Activated B cell treated with CpG ODN at 0.5 μM for 24 hours (primary cell): Measurements from ENCODE around the gene GPR137B. TPM values are rescaled to one million over a fixed set of nuclear protein-coding genes. Genes with fewer than 3 reads are reported as not detected.

Source experiments
- ATAC-seq: fragments of 200-7000 bp; cut with Tn5 transposase; one replicate; pipeline ENCODE4 v1.10.0; 2021; ENCODE audit warnings: low read depth, mild to moderate bottlenecking, moderate library complexity
- CTCF ChIA-PET: fragments of 350-600 bp; sonication (Branson Sonifier 250); formaldehyde crosslinking; loops from one replicate; lab custom pipeline; 2021; ENCODE audit warnings: antibody characterized with exemption; lab: Charles Lee
- POLR2A ChIA-PET: fragments of 350-600 bp; sonication (Branson Sonifier 250); formaldehyde crosslinking; loops from one replicate; lab custom pipeline; 2021; ENCODE audit warnings: antibody characterized with exemption; lab: Charles Lee
- DNase-seq: peaks from one replicate; pipeline ENCODE4 v3.0.0; 2022
- H3K27ac Mint-ChIP-seq: one replicate; pipeline ENCODE4 v1.8.0; 2020; ENCODE audit warnings: mixed read lengths
- H3K27me3 Mint-ChIP-seq: one replicate; pipeline ENCODE4 v1.8.0; 2021; ENCODE audit warnings: mixed read lengths
- H3K36me3 Mint-ChIP-seq: one replicate; pipeline ENCODE4 v1.8.0; 2021; ENCODE audit warnings: low read depth, mixed read lengths
- H3K4me1 Mint-ChIP-seq: one replicate; pipeline ENCODE4 v1.8.0; 2021; ENCODE audit warnings: mixed read lengths
- H3K4me3 Mint-ChIP-seq: one replicate; pipeline ENCODE4 v1.8.0; 2020; ENCODE audit warnings: mild to moderate bottlenecking, mixed read lengths
- H3K9me3 Mint-ChIP-seq: one replicate; pipeline ENCODE4 v1.8.0; 2020; ENCODE audit warnings: mixed read lengths
- CTCF ChIP-seq: fragments of 200-600 bp; IDR thresholded peaks from one replicate; pipeline ENCODE4 v1.8.0; 2022; ENCODE audit warnings: antibody characterized with exemption, mild to moderate bottlenecking
- intact Hi-C: fragments of 100-400 bp; cut with micrococcal nuclease; formaldehyde crosslinking; loops from one replicate; pipeline ENCODE4 v1.15.1; 2024
- total RNA-seq: library from RNA; stranded (reverse); gene quantifications from 2 replicates; pipeline ENCODE4 v1.2.3, GENCODE V29; 2022

The GPR137B gene
- total RNA-seq, 1 donor from 2014 or later: 11.8 TPM

- DNase-seq (no peak), ATAC-seq (no peak)
- intact Hi-C loops: no loop called here
- CTCF ChIA-PET: no interaction called here
- no peak for TF ChIP-seq CTCF
- POLR2A ChIA-PET: no interaction called here
- Mint-ChIP-seq H3K4me1 (peaks cover 6% of the 10 kb centered on the region), H3K4me3 (no peak overlapping the region), H3K9me3 (no peaks in the 10 kb centered on the region), H3K36me3 (no peaks in the 10 kb centered on the region), H3K27me3 (peaks cover 36% of the 10 kb centered on the region), H3K27ac (no peak overlapping the region)
Measured at GRCh38 chr1:236131916-236132315, 10.4 kb upstream of the GPR137B start.

- ATAC-seq (no peak), DNase-seq (no peak)
- ChIA-PET POLR2A (no interaction called here), CTCF (interaction anchor here (1.0 kb wide), 1 partner anchor 22 kb away, joined by 3 read pairs; no protein-coding TSS in a partner anchor)
- H3K27ac Mint-ChIP-seq: no peak overlapping the region
- no peak for TF ChIP-seq CTCF
- intact Hi-C loops: no loop called here
- peaks cover 36% of the 10 kb centered on the region for H3K27me3 Mint-ChIP-seq
- no peaks in the 10 kb centered on the region for H3K9me3 Mint-ChIP-seq
- H3K4me1 Mint-ChIP-seq: peaks cover 6% of the 10 kb centered on the region
- H3K36me3 Mint-ChIP-seq: no peaks in the 10 kb centered on the region
- no peak overlapping the region for H3K4me3 Mint-ChIP-seq
Measured at GRCh38 chr1:236132420-236133046, 9.8 kb upstream of the GPR137B start.

- Mint-ChIP-seq H3K4me1 (peaks cover 6% of the 10 kb centered on the region), H3K27me3 (peaks cover 36% of the 10 kb centered on the region), H3K27ac (no peak overlapping the region), H3K4me3 (no peak overlapping the region), H3K9me3 (no peaks in the 10 kb centered on the region), H3K36me3 (no peaks in the 10 kb centered on the region)
- intact Hi-C loops: no loop called here
- no peak for TF ChIP-seq CTCF
- ChIA-PET POLR2A (no interaction called here), CTCF (interaction anchor here (1.0 kb wide), 1 partner anchor 23 kb away, joined by 3 read pairs; no protein-coding TSS in a partner anchor)
- DNase-seq: no peak
- no peak for ATAC-seq
Measured at GRCh38 chr1:236133339-236133738, 9.0 kb upstream of the GPR137B start.

GRCh38 chr1:236133802-236134201 lies 8.5 kb upstream of the GPR137B start:
- intact Hi-C loops: no loop called here
- DNase-seq (no peak), ATAC-seq (no peak)
- no peaks in the 10 kb centered on the region for H3K9me3 Mint-ChIP-seq
- ChIA-PET CTCF (no interaction called here), POLR2A (no interaction called here)
- H3K27ac Mint-ChIP-seq: no peak overlapping the region
- no peak for TF ChIP-seq CTCF
- peaks cover 6% of the 10 kb centered on the region for H3K4me1 Mint-ChIP-seq
- no peaks in the 10 kb centered on the region for H3K36me3 Mint-ChIP-seq
- peaks cover 38% of the 10 kb centered on the region for H3K27me3 Mint-ChIP-seq
- H3K4me3 Mint-ChIP-seq: no peak overlapping the region

- H3K36me3 Mint-ChIP-seq: no peaks in the 10 kb centered on the region
- peaks cover 42% of the 10 kb centered on the region for H3K27me3 Mint-ChIP-seq
- TF ChIP-seq CTCF: no peak
- DNase-seq: no peak
- ChIA-PET POLR2A (interaction anchor here (0.6 to 0.7 kb wide), 3 partner anchors 14 to 394 kb away, joined by 3 to 8 read pairs (median 7); no protein-coding TSS in a partner anchor), CTCF (interaction anchor here (0.8 kb wide), 1 partner anchor 151 kb away, joined by 3 read pairs; no protein-coding TSS in a partner anchor)
- intact Hi-C loops: no loop called here
- no peaks in the 10 kb centered on the region for H3K9me3 Mint-ChIP-seq
- H3K4me3 Mint-ChIP-seq: no peak overlapping the region
- peaks cover 5% of the 10 kb centered on the region for H3K4me1 Mint-ChIP-seq
- no peak overlapping the region for H3K27ac Mint-ChIP-seq
- ATAC-seq: no peak
Measured at GRCh38 chr1:236137285-236137852, 5.0 kb upstream of the GPR137B start.
